H9 (cell line): ENCODE data around the gene COASY. TPM values are rescaled to one million over a fixed set of nuclear protein-coding genes. Genes with fewer than 3 reads are reported as not detected.

Experiments used
- DNase-seq: peaks from one replicate; pipeline ENCODE4 v3.0.0-alpha.2; 2017
- H2AFZ ChIP-seq: one replicate; pipeline ENCODE4 v1.6.1; 2013; ENCODE audit warnings: mild to moderate bottlenecking, low read length, control low read depth, moderate library complexity
- H2AK5ac ChIP-seq: 2 replicates; pipeline ENCODE4 v1.6.1; 2013; ENCODE audit warnings: low read length, control low read depth, mixed read lengths; ENCODE audit not compliant: insufficient read length
- H2BK120ac ChIP-seq: one replicate; pipeline ENCODE4 v1.6.1; 2013; ENCODE audit warnings: low read depth, mild to moderate bottlenecking, low read length, control low read depth, inconsistent platforms; ENCODE audit not compliant: poor library complexity, severe bottlenecking
- H2BK12ac ChIP-seq: 2 replicates; pipeline ENCODE4 v1.6.1; 2013; ENCODE audit warnings: low read length, control low read depth, mixed read lengths, low read depth; ENCODE audit not compliant: insufficient read length
- H2BK15ac ChIP-seq: 2 replicates; pipeline ENCODE4 v1.6.1; 2013; ENCODE audit warnings: low read depth, low read length, control low read depth
- H2BK20ac ChIP-seq: one replicate; pipeline ENCODE4 v1.6.1; 2013; ENCODE audit warnings: low read depth, mild to moderate bottlenecking, low read length, control low read depth, inconsistent platforms; ENCODE audit not compliant: poor library complexity, severe bottlenecking
- H2BK5ac ChIP-seq: 2 replicates; pipeline ENCODE4 v1.6.1; 2013; ENCODE audit warnings: low read length, control low read depth, mixed read lengths; ENCODE audit not compliant: insufficient read length
- H3K14ac ChIP-seq: 2 replicates; pipeline ENCODE4 v1.6.1; 2013; ENCODE audit warnings: low read length, control low read depth; ENCODE audit not compliant: insufficient read depth
- H3K18ac ChIP-seq: 2 replicates; pipeline ENCODE4 v1.6.1; 2013; ENCODE audit warnings: low read depth, mild to moderate bottlenecking, mixed read lengths, low read length, control low read depth; ENCODE audit not compliant: insufficient read length
- H3K23ac ChIP-seq: 2 replicates; pipeline ENCODE4 v1.6.1; 2013; ENCODE audit warnings: low read length, control low read depth, mixed read lengths, low read depth; ENCODE audit not compliant: insufficient read length
- H3K23me2 ChIP-seq: 2 replicates; pipeline ENCODE4 v1.6.1; 2013; ENCODE audit warnings: low read depth, mild to moderate bottlenecking, mixed read lengths, low read length, control low read depth; ENCODE audit not compliant: insufficient read length, poor library complexity, severe bottlenecking
- H3K27ac ChIP-seq: 2 replicates; pipeline ENCODE4 v1.5.1; 2013; ENCODE audit warnings: low read length, control low read depth, mixed read lengths, low read depth; ENCODE audit not compliant: insufficient read length
- H3K27me3 ChIP-seq: 2 replicates; pipeline ENCODE4 v1.6.1; 2013; ENCODE audit warnings: low read length, control low read depth, inconsistent platforms; ENCODE audit not compliant: insufficient read depth
- H3K4ac ChIP-seq: 2 replicates; pipeline ENCODE4 v1.6.1; 2013; ENCODE audit warnings: low read depth, mild to moderate bottlenecking, control low read depth, inconsistent platforms, low read length, moderate library complexity
- H3K4me1 ChIP-seq: 2 replicates; pipeline ENCODE4 v1.6.1; 2013; ENCODE audit warnings: low read length, control low read depth, inconsistent platforms; ENCODE audit not compliant: insufficient read depth
- H3K4me2 ChIP-seq: 2 replicates; pipeline ENCODE4 v1.6.1; 2013; ENCODE audit warnings: low read length, control low read depth, mixed read lengths; ENCODE audit not compliant: insufficient read length, insufficient read depth
- H3K56ac ChIP-seq: 2 replicates; pipeline ENCODE4 v1.6.1; 2013; ENCODE audit warnings: low read depth, mild to moderate bottlenecking, mixed read lengths, low read length, control low read depth; ENCODE audit not compliant: insufficient read length
- H3K79me1 ChIP-seq: 2 replicates; pipeline ENCODE4 v1.6.1; 2013; ENCODE audit warnings: low read depth, mild to moderate bottlenecking, moderate library complexity, low read length, control low read depth, inconsistent platforms; ENCODE audit not compliant: insufficient read depth, poor library complexity, severe bottlenecking
- H3K79me2 ChIP-seq: 2 replicates; pipeline ENCODE4 v1.6.1; 2013; ENCODE audit warnings: low read length, control low read depth, inconsistent platforms; ENCODE audit not compliant: insufficient read depth
- H3K9ac ChIP-seq: 2 replicates; pipeline ENCODE4 v1.6.1; 2013; ENCODE audit warnings: low read length, control low read depth, mixed read lengths; ENCODE audit not compliant: insufficient read length; ENCODE audit errors: extremely low read depth
- H3K9me3 ChIP-seq: one replicate; pipeline ENCODE4 v1.6.1; 2013; ENCODE audit warnings: low read depth, low read length, inconsistent platforms; ENCODE audit not compliant: control insufficient read depth
- H3T11ph ChIP-seq: one replicate; pipeline ENCODE4 v1.6.1; 2013; ENCODE audit warnings: mild to moderate bottlenecking, low read length, control low read depth, inconsistent platforms
- H4K20me1 ChIP-seq: one replicate; pipeline ENCODE4 v1.6.1; 2013; ENCODE audit not compliant: control insufficient read depth, insufficient read length, insufficient read depth
- H4K5ac ChIP-seq: 2 replicates; pipeline ENCODE4 v1.6.1; 2013; ENCODE audit warnings: low read depth, mild to moderate bottlenecking, mixed read lengths, low read length, control low read depth; ENCODE audit not compliant: insufficient read length
- H4K8ac ChIP-seq: replicated peaks from 2 replicates; pipeline ENCODE4 v1.6.1; 2013; ENCODE audit warnings: low read length, control low read depth, mixed read lengths, low read depth; ENCODE audit not compliant: insufficient read length
- H4K91ac ChIP-seq: 2 replicates; pipeline ENCODE4 v1.6.1; 2013; ENCODE audit warnings: low read depth, mild to moderate bottlenecking, moderate library complexity, mixed read lengths, low read length, control low read depth; ENCODE audit not compliant: insufficient read length
- H3K27ac Mint-ChIP-seq, 3 experiments: 2 replicates in 2 of 3; 3 replicates in 1 of 3; pipeline ENCODE4 v1.8.0; 2020 to 2021; ENCODE audit warnings: mixed read lengths in 3 of 3, mild to moderate bottlenecking in 1 of 3, moderate library complexity in 1 of 3
- H3K27me3 Mint-ChIP-seq: 2 replicates; pipeline ENCODE4 v1.8.0; 2021; ENCODE audit warnings: low read depth, mild to moderate bottlenecking, moderate library complexity, mixed read lengths
- H3K36me3 Mint-ChIP-seq, 3 experiments: 2 replicates in 2 of 3; 3 replicates in 1 of 3; pipeline ENCODE4 v1.8.0; 2020 to 2021; ENCODE audit warnings: low read depth in 3 of 3, mixed read lengths in 3 of 3; ENCODE audit not compliant: insufficient read depth in 1 of 3
- H3K4me1 Mint-ChIP-seq, 2 experiments: 2 replicates each; pipeline ENCODE4 v1.8.0; 2020; ENCODE audit warnings: mixed read lengths in 2 of 2
- H3K4me3 Mint-ChIP-seq, 2 experiments: 2 replicates in 1 of 2; 3 replicates in 1 of 2; pipeline ENCODE4 v1.8.0; 2020 to 2021; ENCODE audit warnings: mild to moderate bottlenecking in 2 of 2, mixed read lengths in 2 of 2, moderate library complexity in 1 of 2
- H3K9me3 Mint-ChIP-seq, 2 experiments: 2 replicates in 1 of 2; 3 replicates in 1 of 2; pipeline ENCODE4 v1.8.0; 2020; ENCODE audit warnings: mild to moderate bottlenecking in 2 of 2, mixed read lengths in 2 of 2, moderate library complexity in 1 of 2
- WGBS: extraction: QIAGEN DNeasy Blood & Tissue Kit; methylation state at CpG from one replicate; pipeline ENCODE4 v1.1.7; 2013; ENCODE audit warnings: missing lambda C conversion rate, low lambda C conversion rate, mixed read lengths; ENCODE audit not compliant: insufficient read length; ENCODE audit errors: extremely low coverage; 5-methylcytosine and 5-hydroxymethylcytosine counted together
- total RNA-seq: library from RNA; stranded (reverse); gene quantifications from 2 replicates; pipeline ENCODE4 v1.2.1, GENCODE V29; 2021
- TF ChIP-seq, protein P1 (sequence below): fragments of 200-600 bp; sonication (generic); conservative IDR thresholded peaks from 3 replicates; pipeline ENCODE4 v1.8.0; 2021; ENCODE audit warnings: antibody characterized with exemption, mild to moderate bottlenecking

The COASY gene
- total RNA-seq, 1 experiment from 2014 or later: 84.1 TPM

DNA sequence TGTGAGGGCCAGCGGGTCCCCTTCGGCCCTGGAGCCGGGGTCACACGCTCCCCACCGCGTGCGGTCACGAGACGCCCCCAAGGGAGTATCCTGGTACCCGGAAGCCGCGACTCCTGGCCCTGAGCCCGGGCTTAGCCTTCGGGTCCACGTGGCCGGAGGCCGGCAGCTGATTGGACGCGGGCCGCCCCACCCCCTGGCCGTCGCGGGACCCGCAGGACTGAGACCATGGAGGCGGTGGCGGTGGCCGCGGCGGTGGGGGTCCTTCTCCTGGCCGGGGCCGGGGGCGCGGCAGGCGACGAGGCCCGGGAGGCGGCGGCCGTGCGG is 25.9 kb upstream of the COASY start, which contains the start of gene NAGLU:
Gene NAGLU (plus strand): TSS at position 194 of the 324 bp plus-strand sequence. CDS start 32 bp downstream, at position 226.
- no peak within 1 kb of the TSS for H2AK5ac ChIP-seq
- no peaks in the 10 kb centered on the region for H3K27me3 ChIP-seq
- no peak within 1 kb of the TSS for H2BK120ac ChIP-seq
- peak within 1 kb of the TSS; percentile 61 for H3K4me2 ChIP-seq
- H3K9ac ChIP-seq: peak within 1 kb of the TSS; percentile 20
- H4K91ac ChIP-seq: no peak within 1 kb of the TSS
- Mint-ChIP-seq H3K9me3 (no peaks in the 10 kb centered on the region), H3K4me1 (peaks cover 11 to 19% of the 10 kb centered on the region in 2 experiments), H3K36me3 (peaks cover 0 to 17% (median 10%) of the 10 kb centered on the region in 3 experiments; a peak in 5 of 7 replicates), H3K4me3 (peak within 1 kb of the TSS; percentile 77 to 86), H3K27ac (peak within 1 kb of the TSS; percentile 68 to 87 (median 79); a peak in 5 of 7 replicates), H3K27me3 (peaks cover 29% of the 10 kb centered on the region)
- no peak within 1 kb of the TSS for H2BK5ac ChIP-seq
- peaks cover 9% of the 10 kb centered on the region for H3K23me2 ChIP-seq
- H3T11ph ChIP-seq: no peak within 1 kb of the TSS
- no peaks in the 10 kb centered on the region for H3K79me2 ChIP-seq
- no peak within 1 kb of the TSS for H2BK20ac ChIP-seq
- H3K18ac ChIP-seq: no peak within 1 kb of the TSS
- peak; percentile 95 for DNase-seq
- WGBS: no CpG with 5 or more reads among the region's 40 CpGs
- H3K79me1 ChIP-seq: no peaks in the 10 kb centered on the region
- no peak within 1 kb of the TSS for H3K23ac ChIP-seq
- TF ChIP-seq, protein P1, sequence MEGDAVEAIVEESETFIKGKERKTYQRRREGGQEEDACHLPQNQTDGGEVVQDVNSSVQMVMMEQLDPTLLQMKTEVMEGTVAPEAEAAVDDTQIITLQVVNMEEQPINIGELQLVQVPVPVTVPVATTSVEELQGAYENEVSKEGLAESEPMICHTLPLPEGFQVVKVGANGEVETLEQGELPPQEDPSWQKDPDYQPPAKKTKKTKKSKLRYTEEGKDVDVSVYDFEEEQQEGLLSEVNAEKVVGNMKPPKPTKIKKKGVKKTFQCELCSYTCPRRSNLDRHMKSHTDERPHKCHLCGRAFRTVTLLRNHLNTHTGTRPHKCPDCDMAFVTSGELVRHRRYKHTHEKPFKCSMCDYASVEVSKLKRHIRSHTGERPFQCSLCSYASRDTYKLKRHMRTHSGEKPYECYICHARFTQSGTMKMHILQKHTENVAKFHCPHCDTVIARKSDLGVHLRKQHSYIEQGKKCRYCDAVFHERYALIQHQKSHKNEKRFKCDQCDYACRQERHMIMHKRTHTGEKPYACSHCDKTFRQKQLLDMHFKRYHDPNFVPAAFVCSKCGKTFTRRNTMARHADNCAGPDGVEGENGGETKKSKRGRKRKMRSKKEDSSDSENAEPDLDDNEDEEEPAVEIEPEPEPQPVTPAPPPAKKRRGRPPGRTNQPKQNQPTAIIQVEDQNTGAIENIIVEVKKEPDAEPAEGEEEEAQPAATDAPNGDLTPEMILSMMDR: no peak
- H4K5ac ChIP-seq: no peak within 1 kb of the TSS
- H3K56ac ChIP-seq: no peak within 1 kb of the TSS
- H2BK15ac ChIP-seq: no peak within 1 kb of the TSS
- H2AFZ ChIP-seq: no peak within 1 kb of the TSS
- no peaks in the 10 kb centered on the region for H3K9me3 ChIP-seq
- no peak within 1 kb of the TSS for H3K27ac ChIP-seq
- H4K8ac ChIP-seq: no peak within 1 kb of the TSS
- H4K20me1 ChIP-seq: no peaks in the 10 kb centered on the region
- H3K14ac ChIP-seq: no peak within 1 kb of the TSS; the same call in 1 of the 2 replicates
- H3K4ac ChIP-seq: no peak within 1 kb of the TSS
- H2BK12ac ChIP-seq: no peak within 1 kb of the TSS
- H3K4me1 ChIP-seq: no peaks in the 10 kb centered on the region; the same call in 1 of the 2 replicates
